Mammary epithelial cell (primary cell): ENCODE data around the gene EXOSC10.

Experiments used
- CTCF ChIP-seq, 2 donors: IDR thresholded peaks in 1 of 2; conservative IDR thresholded peaks in 1 of 2; 2 replicates each; pipeline ENCODE4 v1.5.1; 2011 to 2012; ENCODE audit warnings: inconsistent platforms in 2 of 2, low read length in 2 of 2, mild to moderate bottlenecking in 2 of 2, control low read depth in 1 of 2, low read depth in 1 of 2; ENCODE audit not compliant: insufficient read depth in 1 of 2; ENCODE audit errors: extremely low read depth in 1 of 2
- EZH2 ChIP-seq: IDR thresholded peaks from 2 replicates; pipeline ENCODE4 v1.6.1; 2012; ENCODE audit warnings: low read length, inconsistent platforms, borderline replicate concordance

- TF ChIP-seq CTCF (conservative IDR thresholded peaks at IDR 0.05 in 1 of 2, IDR thresholded peaks at IDR 0.05 in 1 of 2; ENCODE audit: extremely low read depth in 1 of 2, insufficient read depth in 1 of 2, low read depth in 1 of 2, low read length in 2 of 2) (no peak), EZH2 (no peak)
Measured at GRCh38 chr1:11072216-11072917, 27.3 kb downstream of the EXOSC10 start.
